ENCODE measurements around the gene PDZD2. TPM values are rescaled to one million over a fixed set of nuclear protein-coding genes. Genes with fewer than 3 reads are reported as not detected.

PDZD2 gene
- total RNA-seq, 5 donors from 2014 or later (not counting 1 experiment from before 2014, with no cell fraction given) = 0.66 to 2.2 (median 1.2) TPM

- Histone ChIP-seq H3K9me3 (no peaks in the 10 kb centered on the region), H3K27me3 (replicated peaks in 1 of 2; ENCODE audit: control insufficient read depth in 2 of 2, extremely low read depth in 1 of 2, insufficient read depth in 2 of 2, low read length in 1 of 2) (peaks cover 0 to 23% of the 10 kb centered on the region in 2 experiments), H3K27ac (ENCODE audit: low read length) (no peak overlapping the region), H3K4me1 (ENCODE audit: control insufficient read depth in 1 of 2, extremely low read depth in 1 of 2, insufficient read depth in 2 of 2, low read length in 2 of 2) (no peaks in the 10 kb centered on the region), H3K36me3 (ENCODE audit: control insufficient read depth in 2 of 2, extremely low read depth in 1 of 2, insufficient read depth in 1 of 2, low read length in 1 of 2) (no peaks in the 10 kb centered on the region), H3K4me3 (ENCODE audit: control insufficient read depth in 1 of 2, extremely low read depth in 1 of 2, low read length in 1 of 2) (no peak overlapping the region)
- ATAC-seq (replicated peaks in 1 of 4) = no peak
- ChIA-PET POLR2A (no interaction called here), CTCF (interaction anchor here in 1 of 2 donors (1.0 kb wide), 1 partner anchor 13 kb away, joined by 4 read pairs; no protein-coding TSS in a partner anchor)
- H3K9me3 Mint-ChIP-seq = no peaks in the 10 kb centered on the region
- WGBS (ENCODE audit: insufficient coverage) = 80% methylated on average over 1 of the region's 3 CpGs
- DNase-seq = no peak
- H3K36me3 Mint-ChIP-seq = no peaks in the 10 kb centered on the region
- H3K27me3 Mint-ChIP-seq = peaks cover 5 to 6% of the 10 kb centered on the region in 2 donors
- H3K27ac Mint-ChIP-seq = no peak overlapping the region
- H3K4me1 Mint-ChIP-seq = peaks cover 0 to 11% (median 3%) of the 10 kb centered on the region in 3 donors
- no peak overlapping the region for H3K4me3 Mint-ChIP-seq
Observed at GRCh38 chr5:31962871-31963307, 324.0 kb downstream of the PDZD2 start.

DNA sequence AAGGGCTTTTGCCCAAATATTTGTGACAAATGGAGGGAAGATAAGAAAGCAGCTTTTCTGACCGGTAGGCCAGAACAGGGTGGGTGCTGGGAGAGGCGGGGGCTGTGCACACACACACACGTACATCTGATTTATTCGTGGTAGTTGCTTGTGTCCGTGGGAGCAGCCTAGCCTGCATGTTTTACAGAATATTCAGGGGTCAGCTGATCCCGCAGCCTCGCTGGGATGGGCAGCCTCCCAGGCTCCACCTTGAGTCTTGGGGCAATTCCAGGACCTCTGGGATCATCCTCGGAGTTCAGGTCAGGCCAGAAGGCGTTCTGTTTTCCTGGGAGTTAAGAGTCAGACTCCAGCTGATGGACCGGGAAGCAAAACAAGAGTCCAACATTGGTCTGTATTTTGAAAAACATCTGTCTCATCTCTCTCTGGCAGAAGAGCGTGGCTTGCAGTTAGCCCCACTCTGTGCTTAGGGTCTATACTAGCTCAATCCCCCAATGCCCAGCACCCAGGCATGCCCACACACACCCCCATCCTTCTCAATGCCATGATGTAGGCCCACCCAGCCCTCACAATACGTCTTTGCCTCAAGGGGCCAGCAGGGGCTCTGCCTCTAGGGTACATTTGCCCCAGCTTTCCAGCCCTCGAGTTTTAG, 324.6 kb downstream of the PDZD2 start:
- no peaks in the 10 kb centered on the region for H3K4me1 ChIP-seq (ENCODE audit: control insufficient read depth in 1 of 2, extremely low read depth in 1 of 2, insufficient read depth in 2 of 2, low read length in 2 of 2)
- H3K27me3 ChIP-seq (replicated peaks in 1 of 2; ENCODE audit: control insufficient read depth in 2 of 2, extremely low read depth in 1 of 2, insufficient read depth in 2 of 2, low read length in 1 of 2) = peaks cover 0 to 22% of the 10 kb centered on the region in 2 experiments
- Mint-ChIP-seq H3K9me3 (no peaks in the 10 kb centered on the region), H3K36me3 (no peaks in the 10 kb centered on the region), H3K27me3 (peaks cover 5 to 6% of the 10 kb centered on the region in 2 donors), H3K27ac (no peak overlapping the region), H3K4me3 (no peak overlapping the region), H3K4me1 (peaks cover 0 to 11% (median 3%) of the 10 kb centered on the region in 3 donors)
- POLR2A ChIA-PET = no interaction called here
- ATAC-seq (replicated peaks in 1 of 4) (no peak), DNase-seq (no peak)
- no peaks in the 10 kb centered on the region for H3K36me3 ChIP-seq (ENCODE audit: control insufficient read depth in 2 of 2, extremely low read depth in 1 of 2, insufficient read depth in 1 of 2, low read length in 1 of 2)
- WGBS (ENCODE audit: insufficient coverage) = 84% methylated on average over 13 of the region's 13 CpGs
- H3K4me3 ChIP-seq (ENCODE audit: control insufficient read depth in 1 of 2, extremely low read depth in 1 of 2, low read length in 1 of 2) = no peak overlapping the region
- H3K9me3 ChIP-seq = no peaks in the 10 kb centered on the region
- CTCF ChIA-PET = no interaction called here
- H3K27ac ChIP-seq (ENCODE audit: low read length) = no peak overlapping the region

DNA sequence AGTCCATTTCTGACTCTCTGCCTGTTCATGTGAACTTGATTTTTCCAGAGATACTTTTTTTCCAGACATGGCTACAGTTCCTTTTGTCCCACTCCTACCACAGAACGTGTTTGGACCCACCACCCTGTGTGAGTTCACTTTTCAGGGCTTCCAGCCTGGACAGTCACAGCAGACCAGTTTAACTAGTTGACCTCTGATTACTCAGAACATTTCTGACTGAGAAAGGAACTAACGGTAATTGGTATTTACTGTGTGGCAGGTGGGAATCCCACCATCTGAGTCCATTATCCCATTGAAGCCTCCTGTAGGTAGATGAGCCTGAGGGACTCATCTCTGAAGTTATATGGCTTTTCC, 325.1 kb downstream of the PDZD2 start:
- WGBS (ENCODE audit: insufficient coverage) = no CpG with 5 or more reads among the region's 2 CpGs

DNA sequence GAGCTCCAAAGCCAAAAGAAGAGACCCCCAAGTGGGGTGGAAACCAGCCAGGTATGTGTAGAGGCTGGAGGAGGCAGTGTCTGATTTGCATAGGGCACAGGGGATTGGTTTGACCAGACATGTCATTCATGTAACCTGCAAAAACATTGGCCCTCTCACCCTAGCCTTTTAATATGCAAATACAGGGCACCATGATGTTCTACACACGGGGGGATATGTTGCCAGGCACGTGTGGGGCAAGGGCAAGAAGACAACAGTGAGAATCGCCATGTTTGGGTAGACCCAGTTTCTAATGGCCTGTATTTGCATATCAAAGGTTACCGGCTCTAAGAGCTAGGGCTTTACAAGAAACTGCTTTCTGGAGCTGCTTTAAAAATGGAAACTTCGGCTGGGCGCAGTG, 326.3 kb downstream of the PDZD2 start:
- 80% methylated on average over 6 of the region's 6 CpGs for WGBS (ENCODE audit: insufficient coverage)
- Mint-ChIP-seq H3K27me3 (peaks cover 3 to 4% of the 10 kb centered on the region in 2 donors), H3K27ac (no peak overlapping the region), H3K9me3 (no peaks in the 10 kb centered on the region), H3K36me3 (no peaks in the 10 kb centered on the region), H3K4me3 (no peak overlapping the region), H3K4me1 (peaks cover 0 to 11% (median 3%) of the 10 kb centered on the region in 3 donors)
- no peak overlapping the region for H3K4me3 ChIP-seq (ENCODE audit: control insufficient read depth in 1 of 2, extremely low read depth in 1 of 2, low read length in 1 of 2)
- H3K36me3 ChIP-seq (ENCODE audit: control insufficient read depth in 2 of 2, extremely low read depth in 1 of 2, insufficient read depth in 1 of 2, low read length in 1 of 2) = no peaks in the 10 kb centered on the region
- no peak for ATAC-seq (replicated peaks in 1 of 4)
- H3K27me3 ChIP-seq (replicated peaks in 1 of 2; ENCODE audit: control insufficient read depth in 2 of 2, extremely low read depth in 1 of 2, insufficient read depth in 2 of 2, low read length in 1 of 2) = peaks cover 0 to 18% of the 10 kb centered on the region in 2 experiments
- no peaks in the 10 kb centered on the region for H3K9me3 ChIP-seq
- H3K4me1 ChIP-seq (ENCODE audit: control insufficient read depth in 1 of 2, extremely low read depth in 1 of 2, insufficient read depth in 2 of 2, low read length in 2 of 2) = no peaks in the 10 kb centered on the region
- H3K27ac ChIP-seq (ENCODE audit: low read length) = no peak overlapping the region
- ChIA-PET CTCF (no interaction called here), POLR2A (no interaction called here)
- no peak for DNase-seq

More for the DNA sequence above, 325.1 kb downstream of the PDZD2 start:
- H3K4me3 Mint-ChIP-seq = no peak overlapping the region
- H3K4me1 Mint-ChIP-seq = peaks cover 0 to 11% (median 3%) of the 10 kb centered on the region in 3 donors
- POLR2A ChIA-PET = no interaction called here
- DNase-seq (no peak), ATAC-seq (replicated peaks in 1 of 4) (no peak)
- H3K27ac Mint-ChIP-seq = no peak overlapping the region
- H3K9me3 ChIP-seq = no peaks in the 10 kb centered on the region
- no peak overlapping the region for H3K4me3 ChIP-seq (ENCODE audit: control insufficient read depth in 1 of 2, extremely low read depth in 1 of 2, low read length in 1 of 2)
- CTCF ChIA-PET = no interaction called here
- H3K9me3 Mint-ChIP-seq = no peaks in the 10 kb centered on the region
- no peaks in the 10 kb centered on the region for H3K36me3 Mint-ChIP-seq
- H3K27ac ChIP-seq (ENCODE audit: low read length) = no peak overlapping the region
- H3K36me3 ChIP-seq (ENCODE audit: control insufficient read depth in 2 of 2, extremely low read depth in 1 of 2, insufficient read depth in 1 of 2, low read length in 1 of 2) = no peaks in the 10 kb centered on the region
- peaks cover 5 to 6% of the 10 kb centered on the region in 2 donors for H3K27me3 Mint-ChIP-seq
- H3K4me1 ChIP-seq (ENCODE audit: control insufficient read depth in 1 of 2, extremely low read depth in 1 of 2, insufficient read depth in 2 of 2, low read length in 2 of 2) = no peaks in the 10 kb centered on the region
- H3K27me3 ChIP-seq (replicated peaks in 1 of 2; ENCODE audit: control insufficient read depth in 2 of 2, extremely low read depth in 1 of 2, insufficient read depth in 2 of 2, low read length in 1 of 2) = peaks cover 0 to 21% of the 10 kb centered on the region in 2 experiments

- Histone ChIP-seq H3K4me1 (ENCODE audit: control insufficient read depth in 1 of 2, extremely low read depth in 1 of 2, insufficient read depth in 2 of 2, low read length in 2 of 2) (no peaks in the 10 kb centered on the region), H3K4me3 (ENCODE audit: control insufficient read depth in 1 of 2, extremely low read depth in 1 of 2, low read length in 1 of 2) (no peak overlapping the region), H3K36me3 (ENCODE audit: control insufficient read depth in 2 of 2, extremely low read depth in 1 of 2, insufficient read depth in 1 of 2, low read length in 1 of 2) (no peaks in the 10 kb centered on the region), H3K27me3 (replicated peaks in 1 of 2; ENCODE audit: control insufficient read depth in 2 of 2, extremely low read depth in 1 of 2, insufficient read depth in 2 of 2, low read length in 1 of 2) (peaks cover 0 to 9% of the 10 kb centered on the region in 2 experiments), H3K27ac (ENCODE audit: low read length) (no peak overlapping the region), H3K9me3 (no peaks in the 10 kb centered on the region)
- Mint-ChIP-seq H3K36me3 (no peaks in the 10 kb centered on the region), H3K27me3 (no peaks in the 10 kb centered on the region), H3K9me3 (no peaks in the 10 kb centered on the region), H3K4me1 (peaks cover 0 to 11% (median 3%) of the 10 kb centered on the region in 3 donors), H3K4me3 (no peak overlapping the region), H3K27ac (no peak overlapping the region)
- no peak for DNase-seq
- CTCF ChIA-PET = no interaction called here
- no peak for ATAC-seq (replicated peaks in 1 of 4)
- WGBS (ENCODE audit: insufficient coverage) = 85% methylated on average over 4 of the region's 5 CpGs
- POLR2A ChIA-PET = no interaction called here
Observed at GRCh38 chr5:31966936-31967335, 328.0 kb downstream of the PDZD2 start.

DNA sequence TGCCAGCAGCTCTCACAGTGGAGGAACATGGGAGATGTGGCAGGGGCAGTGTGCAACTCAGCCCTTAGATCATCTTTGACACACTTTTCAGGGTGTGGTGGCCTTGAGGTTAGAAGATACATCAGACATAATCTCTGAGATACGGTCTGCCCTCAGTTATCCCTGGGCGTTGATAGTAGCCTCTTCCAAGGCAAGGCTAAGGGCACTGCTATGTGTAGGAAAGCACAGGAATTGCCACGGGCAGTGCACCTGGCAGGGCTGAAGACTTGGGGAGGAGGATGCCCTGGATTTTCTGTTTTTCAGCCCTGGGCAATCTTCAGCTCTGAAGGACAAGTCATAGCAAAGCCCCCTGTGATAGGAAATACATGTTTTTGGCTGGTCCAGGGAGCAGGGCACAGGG, 328.5 kb downstream of the PDZD2 start:
- CTCF ChIA-PET = no interaction called here
- WGBS (ENCODE audit: insufficient coverage) = 63% methylated on average over 3 of the region's 3 CpGs
- Mint-ChIP-seq H3K4me1 (peaks cover 2 to 10% (median 5%) of the 10 kb centered on the region in 3 donors), H3K36me3 (no peaks in the 10 kb centered on the region), H3K9me3 (no peaks in the 10 kb centered on the region), H3K27me3 (no peaks in the 10 kb centered on the region), H3K27ac (no peak overlapping the region), H3K4me3 (no peak overlapping the region)
- H3K9me3 ChIP-seq = no peaks in the 10 kb centered on the region
- no peak overlapping the region for H3K27ac ChIP-seq (ENCODE audit: low read length)
- H3K4me3 ChIP-seq (ENCODE audit: control insufficient read depth in 1 of 2, extremely low read depth in 1 of 2, low read length in 1 of 2) = no peak overlapping the region
- no peaks in the 10 kb centered on the region for H3K36me3 ChIP-seq (ENCODE audit: control insufficient read depth in 2 of 2, extremely low read depth in 1 of 2, insufficient read depth in 1 of 2, low read length in 1 of 2)
- ATAC-seq (replicated peaks in 1 of 4) (no peak), DNase-seq (no peak)
- POLR2A ChIA-PET = no interaction called here
- peaks cover 0 to 9% of the 10 kb centered on the region in 2 experiments for H3K27me3 ChIP-seq (replicated peaks in 1 of 2; ENCODE audit: control insufficient read depth in 2 of 2, extremely low read depth in 1 of 2, insufficient read depth in 2 of 2, low read length in 1 of 2)
- no peaks in the 10 kb centered on the region for H3K4me1 ChIP-seq (ENCODE audit: control insufficient read depth in 1 of 2, extremely low read depth in 1 of 2, insufficient read depth in 2 of 2, low read length in 2 of 2)

All from T-cell (primary cell).